ENCODE measurements around the gene RTN4R. TPM values are rescaled to one million over a fixed set of nuclear protein-coding genes. Genes with fewer than 3 reads are reported as not detected.

RTN4R gene
- total RNA-seq, 1 donor from 2014 or later = 9.8 TPM

DNA sequence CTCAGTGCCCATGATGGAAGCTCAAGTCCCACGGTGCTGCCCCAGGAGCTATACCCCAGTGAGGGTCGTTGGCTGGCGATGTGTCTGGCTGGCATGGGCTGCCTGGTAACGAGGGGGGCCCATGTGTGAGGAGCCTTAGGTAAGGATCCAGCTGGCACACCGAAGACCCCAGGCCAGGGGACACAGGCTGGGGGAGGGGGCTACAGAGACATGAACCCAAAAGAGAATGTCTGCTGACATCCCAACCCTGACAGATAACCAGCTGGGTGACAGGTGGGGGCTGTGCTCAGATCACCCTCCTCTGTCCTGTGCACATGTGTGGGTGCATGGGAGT is 39.2 kb downstream of the RTN4R start:
- no peak for DNase-seq
- H3K4me1 ChIP-seq = peaks cover 3% of the 10 kb centered on the region
- no peak overlapping the region for H3K27ac ChIP-seq
- ATAC-seq = no peak
- TF ChIP-seq, protein P1, sequence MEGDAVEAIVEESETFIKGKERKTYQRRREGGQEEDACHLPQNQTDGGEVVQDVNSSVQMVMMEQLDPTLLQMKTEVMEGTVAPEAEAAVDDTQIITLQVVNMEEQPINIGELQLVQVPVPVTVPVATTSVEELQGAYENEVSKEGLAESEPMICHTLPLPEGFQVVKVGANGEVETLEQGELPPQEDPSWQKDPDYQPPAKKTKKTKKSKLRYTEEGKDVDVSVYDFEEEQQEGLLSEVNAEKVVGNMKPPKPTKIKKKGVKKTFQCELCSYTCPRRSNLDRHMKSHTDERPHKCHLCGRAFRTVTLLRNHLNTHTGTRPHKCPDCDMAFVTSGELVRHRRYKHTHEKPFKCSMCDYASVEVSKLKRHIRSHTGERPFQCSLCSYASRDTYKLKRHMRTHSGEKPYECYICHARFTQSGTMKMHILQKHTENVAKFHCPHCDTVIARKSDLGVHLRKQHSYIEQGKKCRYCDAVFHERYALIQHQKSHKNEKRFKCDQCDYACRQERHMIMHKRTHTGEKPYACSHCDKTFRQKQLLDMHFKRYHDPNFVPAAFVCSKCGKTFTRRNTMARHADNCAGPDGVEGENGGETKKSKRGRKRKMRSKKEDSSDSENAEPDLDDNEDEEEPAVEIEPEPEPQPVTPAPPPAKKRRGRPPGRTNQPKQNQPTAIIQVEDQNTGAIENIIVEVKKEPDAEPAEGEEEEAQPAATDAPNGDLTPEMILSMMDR (IDR thresholded peaks at IDR 0.05) = no peak
- intact Hi-C loops (cut with DNase I) = no loop called here
- no peaks in the 10 kb centered on the region for H3K27me3 ChIP-seq
- H3K4me3 ChIP-seq = no peak overlapping the region
- H3K9me3 ChIP-seq = no peaks in the 10 kb centered on the region
- H3K36me3 ChIP-seq = no peaks in the 10 kb centered on the region

DNA sequence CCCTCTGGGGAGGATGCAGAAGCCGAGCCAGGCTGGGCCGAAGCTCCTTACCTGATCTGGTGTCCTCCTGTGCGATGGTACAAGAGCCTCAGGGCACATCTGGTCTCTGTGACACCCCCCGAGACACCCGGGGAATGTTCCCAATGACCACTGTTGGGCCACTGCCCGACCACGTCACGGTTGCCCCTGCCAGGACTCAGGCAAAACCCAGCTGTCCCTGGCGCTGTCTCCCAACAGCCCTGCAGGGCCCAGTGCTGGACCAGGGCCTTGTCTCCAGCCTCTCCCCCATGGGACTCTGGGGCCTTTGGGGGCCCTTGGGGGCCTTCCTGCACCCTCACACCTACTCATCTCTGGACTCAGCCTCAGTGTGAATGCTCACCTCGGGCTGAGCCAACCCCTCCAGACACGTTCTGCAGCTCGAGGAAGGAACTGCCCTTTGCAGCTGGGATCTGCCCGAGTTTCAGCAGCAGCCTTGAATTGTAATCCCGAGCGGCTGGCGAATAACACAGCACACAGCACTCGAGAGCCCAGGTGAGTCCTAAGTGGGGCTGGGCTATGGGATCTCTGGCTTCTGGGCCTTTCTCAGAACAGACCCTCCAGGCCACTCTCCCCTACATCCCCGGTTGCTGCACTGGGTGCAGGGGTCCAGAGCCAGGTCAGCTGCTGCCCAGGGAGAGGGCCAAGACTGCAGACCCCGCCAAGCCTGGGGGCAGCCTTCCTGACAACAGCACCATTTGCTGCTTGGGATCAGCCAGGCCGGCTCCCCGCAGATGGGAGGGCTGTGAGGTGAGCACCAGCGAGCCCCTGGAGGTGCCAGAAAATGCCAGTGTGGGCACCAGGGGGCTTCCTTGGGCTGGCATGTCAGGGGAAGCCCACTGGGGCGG is 39.8 kb downstream of the RTN4R start:
- Histone ChIP-seq H3K4me1 (peaks cover 3% of the 10 kb centered on the region), H3K27ac (no peak overlapping the region), H3K27me3 (no peaks in the 10 kb centered on the region), H3K36me3 (no peaks in the 10 kb centered on the region), H3K4me3 (no peak overlapping the region), H3K9me3 (no peaks in the 10 kb centered on the region)
- ATAC-seq (no peak), DNase-seq (no peak)
- TF ChIP-seq, protein P1 (IDR thresholded peaks at IDR 0.05) = no peak
- intact Hi-C loops (cut with DNase I) = no loop called here

DNA sequence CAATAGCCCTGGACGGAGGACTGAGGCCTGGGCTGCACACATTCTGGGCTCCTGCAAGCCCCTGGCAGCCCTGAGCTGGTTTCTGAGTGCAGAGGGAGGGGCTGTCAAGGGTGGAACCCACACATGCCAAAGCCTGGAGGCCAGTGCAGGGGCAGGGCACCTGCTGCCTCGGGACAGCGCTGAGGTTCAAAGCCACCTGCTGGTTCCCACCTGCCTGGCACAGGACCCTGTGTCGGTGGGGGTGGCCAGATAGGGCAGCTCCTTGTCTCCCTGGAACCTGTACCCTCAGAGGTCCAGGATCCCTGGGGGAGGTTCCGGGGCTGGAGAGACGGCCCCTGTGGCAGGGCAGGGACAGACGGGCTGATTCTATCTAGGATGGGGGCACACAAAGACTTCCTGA is 40.8 kb downstream of the RTN4R start:
- H3K9me3 ChIP-seq = no peaks in the 10 kb centered on the region
- no peak overlapping the region for H3K27ac ChIP-seq
- peaks cover 3% of the 10 kb centered on the region for H3K4me1 ChIP-seq
- no peak for ATAC-seq
- H3K36me3 ChIP-seq = no peaks in the 10 kb centered on the region
- TF ChIP-seq, protein P1 (IDR thresholded peaks at IDR 0.05) = no peak
- intact Hi-C loops (cut with DNase I) = no loop called here
- no peak overlapping the region for H3K4me3 ChIP-seq
- no peak for DNase-seq
- no peaks in the 10 kb centered on the region for H3K27me3 ChIP-seq

DNA sequence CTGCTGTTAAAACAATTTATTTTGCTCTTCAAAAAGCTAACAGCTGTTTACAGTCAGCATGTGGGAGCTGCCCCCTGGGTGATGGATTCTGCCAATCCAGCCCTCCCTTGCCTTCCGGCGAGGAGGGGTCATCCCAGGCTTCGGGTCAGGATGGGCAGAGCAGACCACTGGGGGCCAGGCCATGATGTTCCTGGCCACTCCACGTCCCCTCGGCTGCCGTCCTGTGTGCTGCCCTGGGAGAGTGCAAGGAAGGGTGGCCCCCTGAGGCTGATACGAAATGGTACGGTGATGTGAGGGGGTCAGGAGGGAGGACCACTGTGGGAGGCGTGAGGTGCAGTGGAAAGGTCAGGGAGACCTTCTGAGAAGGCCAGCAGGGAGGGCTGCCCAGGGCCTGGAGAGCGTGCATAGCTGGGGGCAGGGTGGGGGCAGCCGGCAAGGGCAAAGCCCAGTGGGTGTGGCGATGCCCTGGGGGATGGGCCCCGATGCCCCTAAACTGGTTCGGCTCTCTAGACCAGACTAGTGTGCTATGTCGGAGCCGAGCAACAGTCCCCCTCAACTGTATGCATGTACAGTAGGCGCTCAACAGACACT is 41.3 kb downstream of the RTN4R start:
- no peaks in the 10 kb centered on the region for H3K36me3 ChIP-seq
- peaks cover 4% of the 10 kb centered on the region for H3K4me1 ChIP-seq
- DNase-seq (no peak), ATAC-seq (no peak)
- intact Hi-C loops (cut with DNase I) = no loop called here
- TF ChIP-seq, protein P1 (IDR thresholded peaks at IDR 0.05) = no peak
- no peaks in the 10 kb centered on the region for H3K27me3 ChIP-seq
- no peaks in the 10 kb centered on the region for H3K9me3 ChIP-seq
- H3K27ac ChIP-seq = no peak overlapping the region
- no peak overlapping the region for H3K4me3 ChIP-seq

DNA sequence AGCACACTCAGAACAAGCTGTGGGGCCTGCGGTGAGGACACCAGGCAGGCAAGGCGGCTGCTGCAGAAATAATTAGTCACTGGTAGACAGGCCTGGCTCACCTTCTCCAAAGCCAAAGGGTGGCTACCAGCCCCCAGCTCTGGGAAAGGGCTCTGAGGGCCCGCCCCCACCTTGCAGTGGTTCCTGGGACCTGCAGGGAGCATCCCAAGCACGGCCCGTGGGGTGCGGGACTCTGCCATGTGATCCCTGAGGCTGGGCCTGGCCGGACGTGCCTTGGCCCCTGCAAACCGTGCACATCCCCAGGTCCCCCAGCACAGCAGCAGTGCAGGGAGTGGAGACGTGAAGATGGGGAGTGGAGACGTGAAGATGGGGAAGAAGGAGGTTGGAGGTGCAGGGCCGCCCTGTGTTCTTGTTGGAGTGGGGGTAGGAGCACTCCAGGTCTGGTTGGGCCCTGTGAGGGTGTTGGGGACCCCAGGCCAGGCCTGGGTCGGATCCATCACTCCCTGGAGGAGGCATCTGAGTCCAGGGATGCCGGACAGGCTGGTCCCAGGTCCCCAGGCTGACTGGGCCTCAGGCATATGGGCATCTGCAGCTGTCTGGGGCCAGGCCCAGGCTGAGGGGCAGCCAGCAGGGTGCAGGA is 41.9 kb downstream of the RTN4R start:
- intact Hi-C loops (cut with DNase I) = no loop called here

More for the DNA sequence above, 41.9 kb downstream of the RTN4R start:
- H3K36me3 ChIP-seq = no peaks in the 10 kb centered on the region
- no peaks in the 10 kb centered on the region for H3K9me3 ChIP-seq
- no peak overlapping the region for H3K4me3 ChIP-seq
- no peaks in the 10 kb centered on the region for H3K27me3 ChIP-seq
- TF ChIP-seq, protein P1 (IDR thresholded peaks at IDR 0.05) = no peak
- ATAC-seq (no peak), DNase-seq (no peak)
- H3K27ac ChIP-seq = no peak overlapping the region
- peaks cover 7% of the 10 kb centered on the region for H3K4me1 ChIP-seq

Measured in upper lobe of right lung (tissue), 1 donor.